ENCODE data around the gene C3. TPM values are rescaled to one million over a fixed set of nuclear protein-coding genes. Genes with fewer than 3 reads are reported as not detected.

The C3 gene
- total and polyA plus RNA-seq, 2 of the 13 experiments (the other 11 are each of a cell fraction or from before 2014, with no cell fraction given): 1,455 to 6,272 TPM

- FAIRE-seq (no peak), DNase-seq (ENCODE audit: low spot score) (no peak), ATAC-seq (peak; percentile 9)
- intact Hi-C loops (cut with micrococcal nuclease; ENCODE audit: unreplicated experiment) (no loop called here), in situ Hi-C loops (cut with HindIII; ENCODE audit: extremely low pct_ligation_motif_present, low pct_unique_long_range_greater_than_20kb) (no loop called here)
- H3K4me3 ChIP-seq (replicated peaks in 1 of 3; ENCODE audit: insufficient read depth in 1 of 3, low read depth in 2 of 3, low read length in 3 of 3): no peak overlapping the region
- 0 out of 2 replicates have a peak, but pooled peaks cover 12% of the 10 kb centered on the region for H3K4me1 ChIP-seq (ENCODE audit: insufficient read depth, low read length)
- ChIA-PET POLR2A (interaction anchor here (1.2 kb wide), 1 partner anchor 13 kb away, joined by 5 read pairs; the partner anchor contains the start of gene C3), CTCF (ENCODE audit: low intra/inter-chr PET ratio, low total read pairs) (no interaction called here)
- H3K79me2 ChIP-seq (ENCODE audit: insufficient read depth, low read length): no peaks in the 10 kb centered on the region
- no peak overlapping the region for H2AFZ ChIP-seq (ENCODE audit: low read length)
- no TSS peak for BruUV-seq (replicated peaks)
- H4K20me1 ChIP-seq (ENCODE audit: insufficient read depth, low read length): peaks cover 66% of the 10 kb centered on the region
- H3K36me3 ChIP-seq (replicated peaks in 1 of 2; ENCODE audit: control insufficient read depth in 1 of 2, insufficient read depth in 2 of 2, low read length in 2 of 2): peaks cover 25 to 89% of the 10 kb centered on the region in 2 experiments
- H3K4me2 ChIP-seq (ENCODE audit: low read depth, low read length): no peak overlapping the region
- no peaks in the 10 kb centered on the region for H3K9me3 ChIP-seq (ENCODE audit: low read length)
- 98% methylated on average over 28 of the region's 44 CpGs for WGBS (ENCODE audit: low lambda C conversion rate)
- no peak overlapping the region for H3K9ac ChIP-seq (ENCODE audit: insufficient read depth, low read depth, low read length)
- no peak overlapping the region for H3K27ac ChIP-seq (ENCODE audit: extremely low read length, insufficient read depth, low read length)
- no peaks in the 10 kb centered on the region for H3K27me3 ChIP-seq (ENCODE audit: control insufficient read depth in 1 of 2, insufficient read depth in 2 of 2, low read length in 2 of 2)
- TF ChIP-seq ZFP90 (CRISPR knock-in tag; IDR thresholded peaks at IDR 0.05; ENCODE audit: borderline replicate concordance) (no peak), RBM22 (optimal IDR thresholded peaks at IDR 0.05; ENCODE audit: low read length) (peak; percentile 83), HNRNPLL (IDR thresholded peaks at IDR 0.05; ENCODE audit: low read depth, low read length, poor library complexity, severe bottlenecking) (peak; percentile 11), MYC (CRISPR knock-in tag; IDR thresholded peaks at IDR 0.05; ENCODE audit: borderline replicate concordance) (no peak), KLF15 (CRISPR knock-in tag; IDR thresholded peaks at IDR 0.05; ENCODE audit: borderline replicate concordance) (no peak), ZNF740 (CRISPR knock-in tag; IDR thresholded peaks at IDR 0.05) (no peak), RBFOX2 (IDR thresholded peaks at IDR 0.05; ENCODE audit: low read depth, low read length) (peak; percentile 95), FOXO4 (CRISPR knock-in tag; conservative IDR thresholded peaks at IDR 0.05) (no peak), ZNF558 (CRISPR knock-in tag; IDR thresholded peaks at IDR 0.05; ENCODE audit: borderline replicate concordance) (no peak), AHDC1 (CRISPR knock-in tag; IDR thresholded peaks at IDR 0.05; ENCODE audit: borderline replicate concordance) (no peak), KDM6A (CRISPR knock-in tag; IDR thresholded peaks at IDR 0.05; ENCODE audit: low read depth) (no peak), AGO2 (optimal IDR thresholded peaks at IDR 0.05; ENCODE audit: low read depth, low read length) (peak; percentile 94), SCMH1 (CRISPR knock-in tag; IDR thresholded peaks at IDR 0.05; ENCODE audit: borderline replicate concordance) (no peak), POLR2A (IDR thresholded peaks at IDR 0.05; ENCODE audit: insufficient read depth in 1 of 2, low read depth in 2 of 2, low read length in 2 of 2) (peak in 1 of 2 experiments; percentile 28; a peak in 1 of 4 replicates), ZNF629 (CRISPR knock-in tag; conservative IDR thresholded peaks at IDR 0.05) (peak; percentile 78), BCL3 (CRISPR knock-in tag; IDR thresholded peaks at IDR 0.05) (no peak)
These were observed 13.3 kb downstream of the C3 start for GRCh38 chr19:6707011-6707657.
